ENCODE data around the gene SLC38A8. TPM values are rescaled to one million over a fixed set of nuclear protein-coding genes. Genes with fewer than 3 reads are reported as not detected.

The SLC38A8 gene
- total RNA-seq, 4 donors from 2014 or later: not detected

- H3K4me3 ChIP-seq: no peak overlapping the region
- H3K27ac ChIP-seq: no peak overlapping the region
- no peaks in the 10 kb centered on the region for H3K27me3 ChIP-seq
- H3K4me1 ChIP-seq: no peaks in the 10 kb centered on the region
- H3K36me3 ChIP-seq: no peaks in the 10 kb centered on the region
- H3K9me3 ChIP-seq: no peaks in the 10 kb centered on the region
- TF ChIP-seq POLR2A (IDR thresholded peaks at IDR 0.05) (no peak), CTCF (IDR thresholded peaks at IDR 0.05) (no peak)
- no peak for DNase-seq
Measured at GRCh38 chr16:84045001-84045817, 2.6 kb upstream of the SLC38A8 start.

GRCh38 chr16:84044118-84044488, 1.5 kb upstream of the SLC38A8 start:
- DNase-seq: no peak
- Histone ChIP-seq H3K27ac (no peak overlapping the region), H3K27me3 (no peaks in the 10 kb centered on the region), H3K36me3 (no peaks in the 10 kb centered on the region), H3K4me1 (no peaks in the 10 kb centered on the region), H3K9me3 (no peaks in the 10 kb centered on the region), H3K4me3 (no peak overlapping the region)
- TF ChIP-seq CTCF (IDR thresholded peaks at IDR 0.05): peak in 3 of 6 experiments; percentile 16 to 31 (median 23)
- TF ChIP-seq POLR2A (IDR thresholded peaks at IDR 0.05): no peak

- Histone ChIP-seq H3K27ac (no peak overlapping the region), H3K4me3 (no peak overlapping the region), H3K4me1 (no peaks in the 10 kb centered on the region), H3K36me3 (no peaks in the 10 kb centered on the region), H3K27me3 (no peaks in the 10 kb centered on the region), H3K9me3 (no peaks in the 10 kb centered on the region)
- TF ChIP-seq CTCF (IDR thresholded peaks at IDR 0.05) (no peak), POLR2A (IDR thresholded peaks at IDR 0.05) (no peak)
- no peak for DNase-seq
Measured at GRCh38 chr16:84043486-84044117, 1.0 kb upstream of the SLC38A8 start.

GRCh38 chr16:84042879-84043485, 387 bp upstream of the SLC38A8 start:
- H3K9me3 ChIP-seq: no peaks in the 10 kb centered on the region
- no peak overlapping the region for H3K4me3 ChIP-seq
- no peak overlapping the region for H3K27ac ChIP-seq
- H3K27me3 ChIP-seq: no peaks in the 10 kb centered on the region
- H3K36me3 ChIP-seq: no peaks in the 10 kb centered on the region
- H3K4me1 ChIP-seq: no peaks in the 10 kb centered on the region
- TF ChIP-seq POLR2A (IDR thresholded peaks at IDR 0.05) (no peak), CTCF (IDR thresholded peaks at IDR 0.05) (no peak)
- peak in 1 of 3 donors; percentile 48 for DNase-seq

GRCh38 chr16:84041881-84042280, 714 bp downstream of the SLC38A8 start:
- no peaks in the 10 kb centered on the region for H3K36me3 ChIP-seq
- H3K27ac ChIP-seq: no peak overlapping the region
- H3K4me1 ChIP-seq: no peaks in the 10 kb centered on the region
- no peak for DNase-seq
- no peak for TF ChIP-seq CTCF (IDR thresholded peaks at IDR 0.05)
- TF ChIP-seq POLR2A (IDR thresholded peaks at IDR 0.05): no peak
- H3K27me3 ChIP-seq: no peaks in the 10 kb centered on the region
- H3K4me3 ChIP-seq: no peak overlapping the region
- no peaks in the 10 kb centered on the region for H3K9me3 ChIP-seq

Data from Peyer's patch (tissue), 4 donors.